ENCODE results near the gene STK10. TPM values are rescaled to one million over a fixed set of nuclear protein-coding genes. Genes with fewer than 3 reads are reported as not detected.
A peak's percentile ranks its signal among the peaks of the same experiment; 100 is the strongest.

STK10 gene
- total and polyA plus RNA-seq, 11 donors = 5.5 to 52.9 (median 10.2) TPM

GRCh38 chr5:172117977-172118701 lies 69.9 kb downstream of the STK10 start:
- Histone ChIP-seq H3K9me3 (no peaks in the 10 kb centered on the region), H3K27me3 (no peaks in the 10 kb centered on the region), H3K27ac (peak overlapping the region in 6 of 12 donors; percentile 7 to 58 (median 32)), H3K4me1 (peaks cover 0 to 60% (median 17%) of the 10 kb centered on the region in 12 donors), H3K4me3 (no peak overlapping the region), H3K36me3 (peaks cover 0 to 21% (median 3%) of the 10 kb centered on the region in 9 donors)
- 57 to 80% (median 71%) methylated on average over 9 of the region's 9 CpGs for WGBS, 4 donors
- TF ChIP-seq POLR2A (IDR thresholded peaks at IDR 0.05) (no peak), CTCF (IDR thresholded peaks at IDR 0.05) (no peak)
- peak in 3 of 5 donors; percentile 49 to 70 (median 58) for DNase-seq
- ATAC-seq = peak in 3 of 4 donors; percentile 29 to 52 (median 51)
- intact Hi-C loops (cut with DNase I) = loop anchor here in 1 of 10 donors (10.0 kb wide), 1 partner anchor 337 kb away; the partner anchor contains the start of gene SH3PXD2B

GRCh38 chr5:172115541-172115982 lies 72.5 kb downstream of the STK10 start:
- TF ChIP-seq CTCF (IDR thresholded peaks at IDR 0.05) = no peak
- no peak for TF ChIP-seq POLR2A (IDR thresholded peaks at IDR 0.05)
- intact Hi-C loops (cut with DNase I) = loop anchor here in 1 of 10 donors (10.0 kb wide), 1 partner anchor 339 kb away; the partner anchor contains the start of gene SH3PXD2B
- peak in 1 of 5 donors; percentile 37 for DNase-seq
- Histone ChIP-seq H3K27ac (peak overlapping the region in 2 of 12 donors; percentile 17 to 86), H3K4me1 (peaks cover 5 to 80% (median 32%) of the 10 kb centered on the region in 12 donors), H3K4me3 (peak overlapping the region in 1 of 12 donors; percentile 2), H3K9me3 (no peaks in the 10 kb centered on the region), H3K27me3 (no peaks in the 10 kb centered on the region), H3K36me3 (peaks cover 0 to 21% (median 3%) of the 10 kb centered on the region in 9 donors)
- ATAC-seq = no peak
- 79 to 84% (median 84%) methylated on average over 4 of the region's 4 CpGs for WGBS, 4 donors

GRCh38 chr5:172114875-172115422 lies 73.1 kb downstream of the STK10 start:
- DNase-seq = peak; percentile 42 to 82 (median 68)
- TF ChIP-seq POLR2A (IDR thresholded peaks at IDR 0.05) = no peak
- no peak for TF ChIP-seq CTCF (IDR thresholded peaks at IDR 0.05)
- Histone ChIP-seq H3K4me3 (peak overlapping the region in 1 of 12 donors; percentile 2), H3K4me1 (peaks cover 5 to 81% (median 38%) of the 10 kb centered on the region in 12 donors), H3K36me3 (peaks cover 0 to 22% (median 3%) of the 10 kb centered on the region in 9 donors), H3K27me3 (no peaks in the 10 kb centered on the region), H3K27ac (peak overlapping the region in 5 of 12 donors; percentile 3 to 86 (median 24)), H3K9me3 (no peaks in the 10 kb centered on the region)
- WGBS, 4 donors = 53 to 65% (median 62%) methylated on average over 15 to 16 of the region's 16 CpGs
- intact Hi-C loops (cut with DNase I) = loop anchor here in 2 of 10 donors (5.0 to 10.0 kb wide), 2 partner anchors 167 to 340 kb away; partner anchors contain the start of genes SH3PXD2B (in 1 of the 2) and UBTD2 (in 1 of the 2)
- ATAC-seq = peak; percentile 12 to 57 (median 28)

- Histone ChIP-seq H3K4me1 (peaks cover 5 to 86% (median 28%) of the 10 kb centered on the region in 12 donors), H3K9me3 (no peaks in the 10 kb centered on the region), H3K27me3 (no peaks in the 10 kb centered on the region), H3K36me3 (peaks cover 0 to 33% (median 3%) of the 10 kb centered on the region in 9 donors), H3K4me3 (no peak overlapping the region), H3K27ac (peak overlapping the region in 1 of 12 donors; percentile 88)
- no peak for ATAC-seq
- TF ChIP-seq POLR2A (IDR thresholded peaks at IDR 0.05) (no peak), CTCF (IDR thresholded peaks at IDR 0.05) (no peak)
- DNase-seq = peak in 1 of 5 donors; percentile 60
- 87 to 96% (median 95%) methylated on average over 7 of the region's 7 CpGs for WGBS, 4 donors
- intact Hi-C loops (cut with DNase I) = loop anchor here in 2 of 10 donors (5.0 to 10.0 kb wide), 2 partner anchors 169 to 342 kb away; partner anchors contain the start of genes SH3PXD2B (in 1 of the 2) and UBTD2 (in 1 of the 2)
Measured at GRCh38 chr5:172113036-172113435, 75.0 kb downstream of the STK10 start.
